Measurements from ENCODE around the gene ZNF467.

ZNF467 gene

GRCh38 chr7:149735779-149736477, 37.5 kb downstream of the ZNF467 start:
- H4K8ac ChIP-seq (ENCODE audit: low read length): no peak overlapping the region
- H3K4ac ChIP-seq (ENCODE audit: low read depth in 1 of 2, low read length in 2 of 2): no peak overlapping the region
- no peak overlapping the region for H2AFZ ChIP-seq (ENCODE audit: low read depth, low read length)
- H3K4me2 ChIP-seq (ENCODE audit: low read length, poor library complexity, severe bottlenecking): no peak overlapping the region
- H2BK5ac ChIP-seq (ENCODE audit: low read depth, low read length, poor library complexity, severe bottlenecking): no peak overlapping the region
- no peak overlapping the region for H3K23ac ChIP-seq (ENCODE audit: low read length in 2 of 2)
- no peaks in the 10 kb centered on the region for H3K4me1 ChIP-seq (ENCODE audit: control insufficient read depth, insufficient read depth, low read depth, low read length)
- H2BK15ac ChIP-seq (ENCODE audit: low read depth, poor library complexity, severe bottlenecking): no peak overlapping the region
- H2BK12ac ChIP-seq (ENCODE audit: low read length in 2 of 2): no peak overlapping the region
- no peak for DNase-seq
- H3K9ac ChIP-seq (ENCODE audit: low read length): no peak overlapping the region
- no peak overlapping the region for H3K4me3 ChIP-seq (ENCODE audit: insufficient read depth in 1 of 2, low read depth in 1 of 2, low read length in 2 of 2)
- no peak overlapping the region for H2AK5ac ChIP-seq (ENCODE audit: low read length, severe bottlenecking)
- H3K79me1 ChIP-seq (replicated peaks; ENCODE audit: low read length, poor library complexity, severe bottlenecking): no peaks in the 10 kb centered on the region
- no peaks in the 10 kb centered on the region for H3K9me3 ChIP-seq (ENCODE audit: control insufficient read depth, low read length)
- no peak overlapping the region for H3K27ac ChIP-seq (ENCODE audit: low read length, poor library complexity, severe bottlenecking)
- H3K36me3 ChIP-seq (ENCODE audit: control insufficient read depth in 1 of 2, insufficient read depth in 2 of 2, low read depth in 1 of 2, low read length in 2 of 2): peaks cover 3 to 35% of the 10 kb centered on the region in 2 experiments
- H3K27me3 ChIP-seq (ENCODE audit: control insufficient read depth in 1 of 2, insufficient read depth in 1 of 2, low read length in 2 of 2): peaks cover 10 to 26% of the 10 kb centered on the region in 2 experiments
- H2BK120ac ChIP-seq (ENCODE audit: low read depth, low read length): no peak overlapping the region
- no peak overlapping the region for H3K18ac ChIP-seq (ENCODE audit: low read depth in 1 of 2, low read length in 2 of 2)
- no peak overlapping the region for H4K91ac ChIP-seq (ENCODE audit: low read length)
- H3K14ac ChIP-seq (ENCODE audit: low read length in 2 of 2): peak overlapping the region in 1 of 2 experiments; percentile 36
- 79% methylated on average over 15 of the region's 16 CpGs for whole genome bisulfite sequencing

GRCh38 chr7:149735181-149735602, 38.2 kb downstream of the ZNF467 start:
- no peak overlapping the region for H2BK120ac ChIP-seq (ENCODE audit: low read depth, low read length)
- H3K27ac ChIP-seq (ENCODE audit: low read length, poor library complexity, severe bottlenecking): no peak overlapping the region
- H3K9ac ChIP-seq (ENCODE audit: low read length): no peak overlapping the region
- WGBS: 91% methylated on average over 6 of the region's 6 CpGs
- no peak overlapping the region for H2AFZ ChIP-seq (ENCODE audit: low read depth, low read length)
- H2AK5ac ChIP-seq (ENCODE audit: low read length, severe bottlenecking): no peak overlapping the region
- no peak overlapping the region for H2BK12ac ChIP-seq (ENCODE audit: low read length in 2 of 2)
- no peak overlapping the region for H2BK5ac ChIP-seq (ENCODE audit: low read depth, low read length, poor library complexity, severe bottlenecking)
- peaks cover 10 to 26% of the 10 kb centered on the region in 2 experiments for H3K27me3 ChIP-seq (ENCODE audit: control insufficient read depth in 1 of 2, insufficient read depth in 1 of 2, low read length in 2 of 2)
- DNase-seq: no peak
- H3K18ac ChIP-seq (ENCODE audit: low read depth in 1 of 2, low read length in 2 of 2): no peak overlapping the region
- H3K4ac ChIP-seq (ENCODE audit: low read depth in 1 of 2, low read length in 2 of 2): no peak overlapping the region
- no peak overlapping the region for H3K14ac ChIP-seq (ENCODE audit: low read length in 2 of 2)
- no peaks in the 10 kb centered on the region for H3K9me3 ChIP-seq (ENCODE audit: control insufficient read depth, low read length)
- no peak overlapping the region for H3K4me2 ChIP-seq (ENCODE audit: low read length, poor library complexity, severe bottlenecking)
- no peak overlapping the region for H4K91ac ChIP-seq (ENCODE audit: low read length)
- no peak overlapping the region for H3K23ac ChIP-seq (ENCODE audit: low read length in 2 of 2)
- no peaks in the 10 kb centered on the region for H3K79me1 ChIP-seq (replicated peaks; ENCODE audit: low read length, poor library complexity, severe bottlenecking)
- no peak overlapping the region for H4K8ac ChIP-seq (ENCODE audit: low read length)
- peaks cover 3 to 42% of the 10 kb centered on the region in 2 experiments for H3K36me3 ChIP-seq (ENCODE audit: control insufficient read depth in 1 of 2, insufficient read depth in 2 of 2, low read depth in 1 of 2, low read length in 2 of 2)
- H2BK15ac ChIP-seq (ENCODE audit: low read depth, poor library complexity, severe bottlenecking): no peak overlapping the region
- no peak overlapping the region for H3K4me3 ChIP-seq (ENCODE audit: insufficient read depth in 1 of 2, low read depth in 1 of 2, low read length in 2 of 2)
- no peaks in the 10 kb centered on the region for H3K4me1 ChIP-seq (ENCODE audit: control insufficient read depth, insufficient read depth, low read depth, low read length)

DNA sequence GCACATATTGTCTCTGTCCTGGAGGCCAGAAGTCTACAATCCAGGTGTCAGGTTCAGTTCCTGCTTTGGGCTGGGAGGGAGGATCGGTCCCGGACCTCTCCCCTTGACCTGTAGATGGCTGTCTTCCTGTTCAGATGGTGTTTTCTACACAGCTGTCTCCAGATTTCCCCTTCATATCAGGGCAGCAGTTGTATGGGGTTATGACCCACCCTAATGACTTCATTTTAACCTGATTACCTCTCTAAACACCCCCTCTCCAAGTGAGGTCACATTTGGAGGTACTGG, 38.7 kb downstream of the ZNF467 start:
- 80% methylated on average over 2 of the region's 2 CpGs for WGBS
- H3K4me2 ChIP-seq (ENCODE audit: low read length, poor library complexity, severe bottlenecking): no peak overlapping the region
- H2AFZ ChIP-seq (ENCODE audit: low read depth, low read length): no peak overlapping the region
- H3K14ac ChIP-seq (ENCODE audit: low read length in 2 of 2): no peak overlapping the region
- no peak overlapping the region for H2BK12ac ChIP-seq (ENCODE audit: low read length in 2 of 2)
- H3K4me3 ChIP-seq (ENCODE audit: insufficient read depth in 1 of 2, low read depth in 1 of 2, low read length in 2 of 2): no peak overlapping the region
- H2BK15ac ChIP-seq (ENCODE audit: low read depth, poor library complexity, severe bottlenecking): no peak overlapping the region
- no peak overlapping the region for H3K9ac ChIP-seq (ENCODE audit: low read length)
- no peak overlapping the region for H2BK5ac ChIP-seq (ENCODE audit: low read depth, low read length, poor library complexity, severe bottlenecking)
- H3K4ac ChIP-seq (ENCODE audit: low read depth in 1 of 2, low read length in 2 of 2): no peak overlapping the region
- no peaks in the 10 kb centered on the region for H3K79me1 ChIP-seq (replicated peaks; ENCODE audit: low read length, poor library complexity, severe bottlenecking)
- no peaks in the 10 kb centered on the region for H3K9me3 ChIP-seq (ENCODE audit: control insufficient read depth, low read length)
- H3K36me3 ChIP-seq (ENCODE audit: control insufficient read depth in 1 of 2, insufficient read depth in 2 of 2, low read depth in 1 of 2, low read length in 2 of 2): peaks cover 3 to 47% of the 10 kb centered on the region in 2 experiments
- no peak for DNase-seq
- no peak overlapping the region for H2BK120ac ChIP-seq (ENCODE audit: low read depth, low read length)
- H3K27me3 ChIP-seq (ENCODE audit: control insufficient read depth in 1 of 2, insufficient read depth in 1 of 2, low read length in 2 of 2): peaks cover 10 to 26% of the 10 kb centered on the region in 2 experiments
- H3K23ac ChIP-seq (ENCODE audit: low read length in 2 of 2): no peak overlapping the region
- H3K27ac ChIP-seq (ENCODE audit: low read length, poor library complexity, severe bottlenecking): no peak overlapping the region
- no peaks in the 10 kb centered on the region for H3K4me1 ChIP-seq (ENCODE audit: control insufficient read depth, insufficient read depth, low read depth, low read length)
- H4K8ac ChIP-seq (ENCODE audit: low read length): no peak overlapping the region
- no peak overlapping the region for H3K18ac ChIP-seq (ENCODE audit: low read depth in 1 of 2, low read length in 2 of 2)
- no peak overlapping the region for H2AK5ac ChIP-seq (ENCODE audit: low read length, severe bottlenecking)
- H4K91ac ChIP-seq (ENCODE audit: low read length): no peak overlapping the region

GRCh38 chr7:149733924-149734790, 39.2 kb downstream of the ZNF467 start:
- H2AK5ac ChIP-seq (ENCODE audit: low read length, severe bottlenecking): no peak overlapping the region
- H4K91ac ChIP-seq (ENCODE audit: low read length): no peak overlapping the region
- H3K9me3 ChIP-seq (ENCODE audit: control insufficient read depth, low read length): no peaks in the 10 kb centered on the region
- H3K4me1 ChIP-seq (ENCODE audit: control insufficient read depth, insufficient read depth, low read depth, low read length): no peaks in the 10 kb centered on the region
- no peak overlapping the region for H2BK15ac ChIP-seq (ENCODE audit: low read depth, poor library complexity, severe bottlenecking)
- no peak for DNase-seq
- H2BK5ac ChIP-seq (ENCODE audit: low read depth, low read length, poor library complexity, severe bottlenecking): no peak overlapping the region
- H3K9ac ChIP-seq (ENCODE audit: low read length): no peak overlapping the region
- WGBS: 91% methylated on average over 20 of the region's 20 CpGs
- no peak overlapping the region for H3K27ac ChIP-seq (ENCODE audit: low read length, poor library complexity, severe bottlenecking)
- peaks cover 8 to 53% of the 10 kb centered on the region in 2 experiments for H3K36me3 ChIP-seq (ENCODE audit: control insufficient read depth in 1 of 2, insufficient read depth in 2 of 2, low read depth in 1 of 2, low read length in 2 of 2)
- no peak overlapping the region for H2AFZ ChIP-seq (ENCODE audit: low read depth, low read length)
- H2BK120ac ChIP-seq (ENCODE audit: low read depth, low read length): no peak overlapping the region
- no peak overlapping the region for H3K4ac ChIP-seq (ENCODE audit: low read depth in 1 of 2, low read length in 2 of 2)
- H3K79me1 ChIP-seq (replicated peaks; ENCODE audit: low read length, poor library complexity, severe bottlenecking): no peaks in the 10 kb centered on the region
- H2BK12ac ChIP-seq (ENCODE audit: low read length in 2 of 2): no peak overlapping the region
- no peak overlapping the region for H3K4me3 ChIP-seq (ENCODE audit: insufficient read depth in 1 of 2, low read depth in 1 of 2, low read length in 2 of 2)
- no peak overlapping the region for H4K8ac ChIP-seq (ENCODE audit: low read length)
- no peak overlapping the region for H3K4me2 ChIP-seq (ENCODE audit: low read length, poor library complexity, severe bottlenecking)
- H3K18ac ChIP-seq (ENCODE audit: low read depth in 1 of 2, low read length in 2 of 2): no peak overlapping the region
- H3K14ac ChIP-seq (ENCODE audit: low read length in 2 of 2): no peak overlapping the region
- peaks cover 10 to 26% of the 10 kb centered on the region in 2 experiments for H3K27me3 ChIP-seq (ENCODE audit: control insufficient read depth in 1 of 2, insufficient read depth in 1 of 2, low read length in 2 of 2)
- H3K23ac ChIP-seq (ENCODE audit: low read length in 2 of 2): no peak overlapping the region
